K562 (cell line): ENCODE data around the gene PIP5K1B. TPM values are rescaled to one million over a fixed set of nuclear protein-coding genes. Genes with fewer than 3 reads are reported as not detected.

Experiments
- E2F6 ChIP-seq, 2 experiments: IDR thresholded peaks; 2 replicates each; pipeline ENCODE4 v1.6.1; 2011; ENCODE audit warnings: borderline replicate concordance in 1 of 2, control low read depth in 1 of 2, low read depth in 1 of 2, low read length in 1 of 2, mild to moderate bottlenecking in 1 of 2, mixed read lengths in 1 of 2, moderate library complexity in 1 of 2; ENCODE audit not compliant: insufficient read depth in 1 of 2, insufficient read length in 1 of 2, poor library complexity in 1 of 2, severe bottlenecking in 1 of 2; ENCODE audit errors: extremely low read depth in 1 of 2
- KLF16 ChIP-seq: IDR thresholded peaks from 2 replicates; pipeline ENCODE4 v1.6.1; 2016; ENCODE audit warnings: antibody characterized with exemption
- MITF ChIP-seq: IDR thresholded peaks from 2 replicates; pipeline ENCODE4 v1.6.1; 2014; ENCODE audit warnings: antibody characterized with exemption
- NCOA4 ChIP-seq: fragments of 450-650 bp; IDR thresholded peaks from 2 replicates; pipeline ENCODE4 v1.6.1; 2018; ENCODE audit warnings: mild to moderate bottlenecking; ENCODE audit not compliant: partially characterized antibody
- NR2C1 ChIP-seq, 2 experiments: fragments of 450-650 bp; IDR thresholded peaks; 2 replicates each; pipeline ENCODE4 v1.6.1; 2017; ENCODE audit warnings: mild to moderate bottlenecking in 2 of 2, antibody characterized with exemption in 1 of 2, inconsistent platforms in 1 of 2, missing compliant biosample characterization in 1 of 2, missing genetic modification characterization in 1 of 2
- POLR2B ChIP-seq: fragments of 450-650 bp; IDR thresholded peaks from 2 replicates; pipeline ENCODE4 v1.6.1; 2018; ENCODE audit warnings: low read depth; ENCODE audit not compliant: partially characterized antibody
- RNF219 ChIP-seq: fragments of 250-450 bp; sonication (Bioruptor Pico); IDR thresholded peaks from 2 replicates; pipeline ENCODE4 v1.5.0; 2022; ENCODE audit warnings: mild to moderate bottlenecking
- SUPT5H ChIP-seq: fragments of 450-650 bp; IDR thresholded peaks from 2 replicates; pipeline ENCODE4 v1.6.1; 2016
- YBX1 ChIP-seq: fragments of 450-650 bp; IDR thresholded peaks from 2 replicates; pipeline ENCODE4 v1.7.1; 2016; ENCODE audit warnings: mild to moderate bottlenecking
- ZNF280A ChIP-seq: fragments of 450-650 bp; IDR thresholded peaks from 2 replicates; pipeline ENCODE4 v1.6.1; 2018; ENCODE audit warnings: mild to moderate bottlenecking, low read depth; ENCODE audit not compliant: partially characterized antibody
- ZNF41 ChIP-seq: fragments of 250-450 bp; sonication (Bioruptor Pico); conservative IDR thresholded peaks from 2 replicates; pipeline ENCODE4 v1.4.0; 2020; ENCODE audit warnings: mild to moderate bottlenecking
- polyA plus RNA-seq, 8 experiments: library from polyadenylated mRNA; depleted of rRNA in 4 of 8; stranded (reverse) in 5 of 8; unstranded in 3 of 8; fragments of >200 nt; fragmentation: Nextera tagmentation in 2 of 8; fragmentation: Illumina TruSeq in 1 of 8; extraction: Ambion mirVana in 2 of 8; extraction: Trizol in 1 of 8; gene quantifications; 2 replicates each; pipeline versions ENCODE4 v1.2.1 to v1.2.3, GENCODE V29; 2011 to 2014; ENCODE audit warnings: inconsistent platforms in 1 of 8, missing spikeins in 1 of 8
- total RNA-seq, 7 experiments: library from RNA; depleted of rRNA in 6 of 7; stranded (reverse); fragments of >200 nt in 6 of 7; fragmentation: Illumina TruSeq in 2 of 7; extraction: Trizol in 2 of 7; gene quantifications; 2 replicates each; pipeline versions ENCODE4 v1.2.1 to v1.2.3, GENCODE V29; 2011 to 2021; ENCODE audit warnings: low replicate concordance in 1 of 7

The PIP5K1B gene
- total and polyA plus RNA-seq, 9 of the 15 experiments (the other 6 are each of a cell fraction or from before 2014, with no cell fraction given) = 3.1 to 12.9 (median 7.4) TPM

- TF ChIP-seq E2F6 (IDR thresholded peaks at IDR 0.05; ENCODE audit: borderline replicate concordance in 1 of 2, extremely low read depth in 1 of 2, insufficient read depth in 1 of 2, insufficient read length in 1 of 2, low read depth in 1 of 2, low read length in 1 of 2, poor library complexity in 1 of 2, severe bottlenecking in 1 of 2) (peak; percentile 58 to 81), NCOA4 (no peak), ZNF280A (no peak), YBX1 (no peak), SUPT5H (peak; percentile 76), RNF219 (no peak), ZNF41 (no peak), NR2C1 (IDR thresholded peaks at IDR 0.05) (no peak), NR2C1 (tag; IDR thresholded peaks at IDR 0.05) (no peak), KLF16 (no peak), MITF (no peak), POLR2B (peak; percentile 90)
Observed at GRCh38 chr9:68779558-68780379, 74.7 kb downstream of the PIP5K1B start (continued).
